IMR-90 (cell line): Measurements from ENCODE around the gene ILF2. TPM values are rescaled to one million over a fixed set of nuclear protein-coding genes. Genes with fewer than 3 reads are reported as not detected.

Experiments
- ATAC-seq: fragments of 200-7000 bp; cut with Tn5 transposase; 2 replicates; pipeline ENCODE4 v1.9.1; 2020; ENCODE audit warnings: low read depth, mild to moderate bottlenecking, moderate library complexity
- BruUV-seq: library from RNA; stranded (reverse); fragments of 400-500 nt; replicated peaks from 2 replicates; lab custom pipeline; 2021; lab: Mats Ljungman, UMichigan
- CTCF ChIA-PET: fragments of 300-600 bp; formaldehyde crosslinking; extraction: SDS; loops from one replicate; lab custom pipeline; 2021; ENCODE audit warnings: antibody characterized with exemption; lab: Yijun Ruan, JAX
- POLR2A ChIA-PET: fragments of 300-600 bp; sonication (Branson Sonifier 250); formaldehyde crosslinking; loops from one replicate; lab custom pipeline; 2022; ENCODE audit warnings: antibody characterized with exemption; ENCODE audit not compliant: unreplicated experiment; lab: Charles Lee
- DNase-seq: peaks from one replicate; pipeline ENCODE4 v3.0.0; 2013
- H2AFZ ChIP-seq: replicated peaks from 2 replicates; pipeline ENCODE3; 2013; ENCODE audit warnings: low read length, mild to moderate bottlenecking; ENCODE audit not compliant: poor library complexity
- H2AK5ac ChIP-seq: 2 replicates; pipeline ENCODE4 v1.6.1; 2013; ENCODE audit warnings: low read depth, low read length, inconsistent platforms
- H2AK9ac ChIP-seq: replicated peaks from 2 replicates; pipeline ENCODE3; 2013; ENCODE audit warnings: mild to moderate bottlenecking, low read depth, low read length, moderate library complexity; ENCODE audit not compliant: poor library complexity
- H2BK120ac ChIP-seq: 2 replicates; pipeline ENCODE4 v1.6.1; 2013; ENCODE audit warnings: low read depth, low read length, inconsistent platforms
- H2BK15ac ChIP-seq: 3 replicates; pipeline ENCODE4 v1.6.1; 2013; ENCODE audit warnings: low read depth, low read length, inconsistent platforms
- H2BK20ac ChIP-seq: 2 replicates; pipeline ENCODE4 v1.6.1; 2013; ENCODE audit warnings: low read depth, mild to moderate bottlenecking, inconsistent platforms, low read length, moderate library complexity
- H2BK5ac ChIP-seq: 2 replicates; pipeline ENCODE4 v1.6.1; 2013; ENCODE audit warnings: mild to moderate bottlenecking, low read depth, low read length, inconsistent platforms; ENCODE audit not compliant: poor library complexity, severe bottlenecking
- H3K14ac ChIP-seq: replicated peaks from 2 replicates; pipeline ENCODE4 v1.6.1; 2013; ENCODE audit warnings: low read depth, low read length, inconsistent platforms
- H3K18ac ChIP-seq: 2 replicates; pipeline ENCODE4 v1.6.1; 2013; ENCODE audit warnings: low read depth, low read length, control low read depth
- H3K23ac ChIP-seq: 2 replicates; pipeline ENCODE4 v1.6.1; 2013; ENCODE audit warnings: low read depth, low read length, inconsistent platforms
- H3K27ac ChIP-seq: 2 replicates; pipeline ENCODE4 v1.5.1; 2013; ENCODE audit warnings: mild to moderate bottlenecking, control low read depth, low read length; ENCODE audit not compliant: insufficient read depth
- H3K27me3 ChIP-seq: 2 replicates; pipeline ENCODE4 v1.6.1; 2013; ENCODE audit warnings: low read length; ENCODE audit not compliant: control insufficient read depth, insufficient read depth
- H3K36me3 ChIP-seq: 2 replicates; pipeline ENCODE4 v1.6.1; 2013; ENCODE audit warnings: low read length, mixed read lengths; ENCODE audit not compliant: control insufficient read depth, insufficient read depth
- H3K4ac ChIP-seq: 2 replicates; pipeline ENCODE4 v1.6.1; 2013; ENCODE audit warnings: low read depth, low read length, inconsistent platforms
- H3K4me1 ChIP-seq: 2 replicates; pipeline ENCODE4 v1.6.1; 2013; ENCODE audit warnings: low read length, mixed read lengths; ENCODE audit not compliant: control insufficient read depth, insufficient read depth
- H3K4me2 ChIP-seq: 2 replicates; pipeline ENCODE4 v1.6.1; 2013; ENCODE audit warnings: low read depth, mild to moderate bottlenecking, control low read depth, low read length, moderate library complexity
- H3K4me3 ChIP-seq: 2 replicates; pipeline ENCODE4 v1.5.1; 2013; ENCODE audit warnings: low read depth, mild to moderate bottlenecking, control low read depth, low read length, moderate library complexity; ENCODE audit not compliant: insufficient read depth
- H3K56ac ChIP-seq: 2 replicates; pipeline ENCODE4 v1.6.1; 2013; ENCODE audit warnings: low read length, inconsistent platforms; ENCODE audit not compliant: insufficient read depth; ENCODE audit errors: extremely low read depth
- H3K79me1 ChIP-seq, 2 experiments: 2 replicates each; pipeline ENCODE4 v1.6.1; 2013; ENCODE audit warnings: low read length in 2 of 2, inconsistent platforms in 1 of 2, low read depth in 1 of 2
- H3K9ac ChIP-seq: 2 replicates; pipeline ENCODE4 v1.6.1; 2013; ENCODE audit warnings: low read depth, low read length, control low read depth
- H3K9me1 ChIP-seq: 2 replicates; pipeline ENCODE4 v1.6.1; 2013; ENCODE audit warnings: low read length, inconsistent platforms; ENCODE audit not compliant: insufficient read depth
- H3K9me3 ChIP-seq: 2 replicates; pipeline ENCODE4 v1.6.1; 2013; ENCODE audit warnings: low read length; ENCODE audit not compliant: control insufficient read depth, insufficient read depth
- H4K20me1 ChIP-seq: 2 replicates; pipeline ENCODE4 v1.6.1; 2013; ENCODE audit warnings: low read length, inconsistent platforms; ENCODE audit not compliant: insufficient read depth
- H4K5ac ChIP-seq: 2 replicates; pipeline ENCODE4 v1.6.1; 2013; ENCODE audit warnings: mild to moderate bottlenecking, low read depth, low read length, control low read depth
- H4K8ac ChIP-seq, 2 experiments: 2 replicates each; pipeline ENCODE4 v1.6.1; 2013; ENCODE audit warnings: low read depth in 2 of 2, low read length in 2 of 2, control low read depth in 1 of 2, inconsistent platforms in 1 of 2
- H4K91ac ChIP-seq: 2 replicates; pipeline ENCODE4 v1.6.1; 2013; ENCODE audit warnings: low read depth, low read length, inconsistent platforms; ENCODE audit not compliant: insufficient read depth
- BHLHE40 ChIP-seq: fragments of 150-350 bp; IDR thresholded peaks from 2 replicates; pipeline ENCODE4 v1.6.1; 2016; ENCODE audit warnings: mild to moderate bottlenecking, low read depth, low read length
- CHD1 ChIP-seq: IDR thresholded peaks from 2 replicates; pipeline ENCODE4 v1.6.1; 2012; ENCODE audit warnings: low read depth, low read length, improper control_type of control experiment
- CTCF ChIP-seq: conservative IDR thresholded peaks from 2 replicates; pipeline ENCODE4 v1.5.1; 2012; ENCODE audit warnings: mild to moderate bottlenecking, low read depth, low read length, improper control_type of control experiment
- FOS ChIP-seq: fragments of 150-350 bp; IDR thresholded peaks from 2 replicates; pipeline ENCODE4 v1.6.1; 2016; ENCODE audit warnings: low read depth, low read length
- MXI1 ChIP-seq: IDR thresholded peaks from 2 replicates; pipeline ENCODE4 v1.6.1; 2012; ENCODE audit warnings: low read depth, mild to moderate bottlenecking, low read length, moderate library complexity, borderline replicate concordance
- RCOR1 ChIP-seq: IDR thresholded peaks from 2 replicates; pipeline ENCODE4 v1.6.1; 2012; ENCODE audit warnings: mild to moderate bottlenecking, low read length, improper control_type of control experiment; ENCODE audit not compliant: insufficient replicate concordance
- RFX5 ChIP-seq: IDR thresholded peaks from 2 replicates; pipeline ENCODE4 v1.8.0; 2012; ENCODE audit warnings: low read depth, mild to moderate bottlenecking, low read length, moderate library complexity
- WGBS, 2 experiments: methylation state at CpG; one replicate each; pipeline versions ENCODE4 v1.1.5 to v1.1.7; 2013; ENCODE audit warnings: missing lambda C conversion rate in 2 of 2; ENCODE audit not compliant: insufficient read length in 1 of 2; ENCODE audit errors: extremely low coverage in 2 of 2; 5-methylcytosine and 5-hydroxymethylcytosine counted together
- dilution Hi-C: fragments of 300-500 bp; cut with HindIII; formaldehyde crosslinking; loops from one replicate; pipeline ENCODE4 v1.14.3; 2018; ENCODE audit warnings: low sequenced_read_pairs; ENCODE audit not compliant: unreplicated experiment
- in situ Hi-C: fragments of 300-500 bp; cut with MboI; formaldehyde crosslinking; loops from 3 replicates; pipeline ENCODE4 v1.14.3; 2019; ENCODE audit warnings: low sequenced_read_pairs, inconsistent platforms, mixed read lengths
- intact Hi-C: fragments of 100-400 bp; cut with micrococcal nuclease; formaldehyde crosslinking; loops from 2 replicates; pipeline ENCODE4 v1.10.0; 2022
- polyA plus RNA-seq, 3 experiments: library from polyadenylated mRNA; depleted of rRNA; stranded (reverse); fragments of >200 nt; gene quantifications; 2 replicates each; pipeline ENCODE4 v1.2.3, GENCODE V29; 2012; ENCODE audit warnings: low replicate concordance in 1 of 3
- total RNA-seq: library from RNA; depleted of rRNA; stranded (reverse); fragments of >200 nt; gene quantifications from 2 replicates; pipeline ENCODE4 v1.2.3, GENCODE V29; 2012

Gene ILF2
- total and polyA plus RNA-seq, 2 of the 4 experiments (the other 2 are of a cell fraction) = 273 to 504 TPM

DNA sequence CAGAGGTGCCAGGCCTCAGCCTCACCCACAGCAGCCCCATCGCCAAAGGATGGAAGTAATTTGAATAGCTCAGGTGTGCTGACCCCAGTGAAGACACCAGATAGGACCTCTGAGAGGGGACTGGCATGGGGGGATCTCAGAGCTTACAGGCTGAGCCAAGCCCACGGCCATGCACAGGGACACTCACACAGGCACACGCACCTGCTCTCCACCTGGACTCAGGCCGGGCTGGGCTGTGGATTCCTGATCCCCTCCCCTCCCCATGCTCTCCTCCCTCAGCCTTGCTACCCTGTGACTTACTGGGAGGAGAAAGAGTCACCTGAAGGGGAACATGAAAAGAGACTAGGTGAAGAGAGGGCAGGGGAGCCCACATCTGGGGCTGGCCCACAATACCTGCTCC is 22.7 kb upstream of the ILF2 start:
- ATAC-seq = no peak
- DNase-seq = no peak
- H4K20me1 ChIP-seq = no peaks in the 10 kb centered on the region; the same call in 1 of the 2 replicates
- no peak overlapping the region for H2BK5ac ChIP-seq
- no peak overlapping the region for H3K4me3 ChIP-seq
- no peaks in the 10 kb centered on the region for H3K9me1 ChIP-seq
- H3K4me1 ChIP-seq = peaks cover 2% of the 10 kb centered on the region
- no CpG with 5 or more reads among the region's 4 CpGs for WGBS, 2 experiments
- H3K23ac ChIP-seq = no peak overlapping the region
- H4K5ac ChIP-seq = no peak overlapping the region
- CTCF ChIA-PET = interaction anchor here (0.6 kb wide), 1 partner anchor 134 kb away, joined by 3 read pairs; no protein-coding TSS in a partner anchor
- no peak overlapping the region for H3K56ac ChIP-seq
- H3K9me3 ChIP-seq = no peaks in the 10 kb centered on the region
- no peak overlapping the region for H3K27ac ChIP-seq
- no peak overlapping the region for H3K4ac ChIP-seq
- no peak overlapping the region for H2BK15ac ChIP-seq
- no peak overlapping the region for H2AK9ac ChIP-seq
- H4K8ac ChIP-seq = no peak overlapping the region
- TF ChIP-seq BHLHE40 (no peak), RFX5 (no peak), CHD1 (no peak), FOS (no peak), CTCF (no peak), MXI1 (no peak), RCOR1 (no peak)
- peaks cover 18% of the 10 kb centered on the region for H3K27me3 ChIP-seq
- no peak overlapping the region for H3K4me2 ChIP-seq
- H4K91ac ChIP-seq = no peak overlapping the region
- H2AFZ ChIP-seq = no peak overlapping the region
- no peak overlapping the region for H3K14ac ChIP-seq
- dilution Hi-C loops = no loop called here
- intact Hi-C loops = no loop called here
- POLR2A ChIA-PET = no interaction called here
- BruUV-seq = no TSS peak
- no peaks in the 10 kb centered on the region for H3K79me1 ChIP-seq
- in situ Hi-C loops = no loop called here
- no peak overlapping the region for H3K18ac ChIP-seq
- no peak overlapping the region for H3K9ac ChIP-seq
- H3K36me3 ChIP-seq = no peaks in the 10 kb centered on the region
- H2BK120ac ChIP-seq = no peak overlapping the region
- H2AK5ac ChIP-seq = no peak overlapping the region
- no peak overlapping the region for H2BK20ac ChIP-seq
